Measurements from ENCODE around the gene SMTNL2.

The SMTNL2 gene

GRCh38 chr17:4584101-4584916 is at the start of gene SMTNL2:
Gene SMTNL2, plus strand, starts transcription at chr17:4584529. Its CDS starts 77 bp downstream, at chr17:4584606.
- no peak for DNase-seq (ENCODE audit: low read depth in 2 of 2)

DNA sequence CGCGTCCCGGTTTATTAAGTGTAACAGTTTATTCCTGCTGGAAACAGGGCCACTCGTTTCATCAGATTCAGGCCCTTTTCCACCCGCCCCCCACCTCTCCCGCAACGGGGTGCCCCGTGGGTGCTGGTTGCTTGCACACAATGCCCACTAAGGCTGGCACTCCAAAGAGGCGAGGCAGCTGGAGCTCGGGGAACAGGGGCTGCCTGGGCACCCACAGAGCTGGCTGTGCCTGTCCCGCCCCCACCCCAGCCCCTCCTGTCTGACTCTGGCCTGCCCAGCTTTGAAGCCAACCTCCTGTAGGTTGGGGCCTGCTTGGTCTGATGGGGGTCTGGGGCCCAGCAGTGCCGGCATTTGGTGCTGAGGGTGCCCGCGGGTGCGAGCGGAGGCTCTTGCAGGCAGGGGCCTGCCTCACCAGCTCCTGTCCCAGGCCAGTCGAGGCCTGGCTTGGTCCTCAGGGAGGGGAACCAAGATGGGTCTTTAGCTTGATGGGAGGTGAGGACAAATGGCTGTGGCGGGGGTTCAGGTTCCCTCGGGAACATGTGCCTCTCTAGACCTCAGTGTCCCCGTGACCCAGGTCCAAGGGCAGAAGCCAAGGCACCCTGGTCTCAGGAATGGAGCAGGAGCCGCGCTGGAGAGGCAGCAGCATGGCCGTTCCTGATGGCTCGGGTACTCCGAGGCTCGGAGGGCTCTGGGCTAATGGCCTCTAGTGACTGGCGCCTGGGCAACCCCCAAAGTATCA is 49.2 kb upstream of the SMTNL2 start:
- no peak for DNase-seq (ENCODE audit: low read depth in 2 of 2)

DNA sequence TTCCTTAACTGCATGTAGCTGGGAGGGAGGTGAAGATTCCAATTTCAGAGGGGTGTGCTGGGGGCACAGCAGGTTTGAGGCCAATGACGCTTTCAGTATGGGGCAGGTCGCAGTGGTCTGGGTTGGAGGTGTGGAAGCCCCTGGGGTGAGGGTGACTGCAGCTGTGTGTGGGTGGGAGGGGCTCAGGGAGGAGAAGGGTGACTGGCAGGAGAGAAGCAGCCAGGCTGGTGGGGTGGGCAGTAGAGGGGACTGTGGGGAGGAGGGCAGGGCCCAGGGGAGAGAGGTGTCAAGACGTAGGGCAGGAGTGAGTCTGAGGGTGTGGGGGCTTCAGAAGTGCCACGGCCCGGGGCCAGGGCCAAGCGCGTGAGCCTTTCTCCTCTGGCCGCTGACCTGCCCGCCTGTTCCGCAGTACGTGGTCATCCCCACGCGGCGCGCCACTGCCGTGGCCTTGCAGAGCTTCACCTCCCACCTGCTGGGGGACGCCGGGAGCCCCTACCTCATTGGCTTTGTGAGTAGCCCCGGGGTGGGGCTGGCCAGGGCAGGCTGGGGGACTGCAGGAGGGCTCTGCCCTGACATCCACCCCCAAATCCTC is 48.6 kb upstream of the SMTNL2 start:
- DNase-seq (ENCODE audit: low read depth in 2 of 2), result no peak

GRCh38 chr17:4536259-4536741 is 48.0 kb upstream of the SMTNL2 start:
- DNase-seq (ENCODE audit: low read depth in 2 of 2), result no peak

GRCh38 chr17:4536742-4537411 is 47.5 kb upstream of the SMTNL2 start:
- DNase-seq (ENCODE audit: low read depth in 2 of 2), result no peak

- DNase-seq (ENCODE audit: low read depth in 2 of 2), result no peak
Measured at GRCh38 chr17:4537451-4538235, 46.7 kb upstream of the SMTNL2 start.

DNA sequence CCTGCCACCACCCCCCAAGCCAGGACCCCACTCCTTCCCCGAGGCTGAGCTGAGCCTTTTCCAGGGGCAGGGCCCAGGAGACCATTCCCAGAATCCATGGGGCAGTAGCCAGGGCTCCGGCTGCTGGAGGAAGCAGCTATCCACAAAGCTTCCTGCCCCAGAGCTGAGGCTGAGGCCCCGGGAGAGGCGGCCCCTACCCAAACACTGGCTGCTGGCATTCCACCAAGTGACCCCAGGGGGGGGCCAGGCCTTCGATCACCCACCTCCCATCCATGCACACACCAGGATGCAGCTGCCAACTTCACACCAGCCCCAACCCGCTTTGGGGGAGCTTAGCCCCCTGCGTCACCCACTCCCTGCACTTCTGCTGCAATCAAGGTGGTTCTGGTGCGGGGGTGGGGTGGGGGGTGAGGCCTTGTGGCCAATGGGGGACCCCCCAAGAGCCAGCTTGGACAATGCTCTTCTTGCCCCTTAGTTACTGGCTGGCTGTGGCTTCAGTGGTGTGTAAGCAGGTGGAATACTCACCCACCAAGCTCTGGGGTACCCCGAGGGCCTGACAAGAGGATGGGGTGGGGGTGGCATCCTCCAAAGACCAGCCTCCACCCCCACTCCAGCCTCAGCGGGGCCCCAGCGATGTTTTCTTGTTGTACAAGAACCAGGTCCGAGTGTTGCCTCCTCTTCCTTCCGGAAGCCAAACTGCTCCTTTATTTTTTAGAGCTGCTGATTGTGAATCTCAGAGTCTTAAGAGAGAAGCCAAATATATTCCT is 45.9 kb upstream of the SMTNL2 start:
- no peak for DNase-seq (ENCODE audit: low read depth in 2 of 2)

DNA sequence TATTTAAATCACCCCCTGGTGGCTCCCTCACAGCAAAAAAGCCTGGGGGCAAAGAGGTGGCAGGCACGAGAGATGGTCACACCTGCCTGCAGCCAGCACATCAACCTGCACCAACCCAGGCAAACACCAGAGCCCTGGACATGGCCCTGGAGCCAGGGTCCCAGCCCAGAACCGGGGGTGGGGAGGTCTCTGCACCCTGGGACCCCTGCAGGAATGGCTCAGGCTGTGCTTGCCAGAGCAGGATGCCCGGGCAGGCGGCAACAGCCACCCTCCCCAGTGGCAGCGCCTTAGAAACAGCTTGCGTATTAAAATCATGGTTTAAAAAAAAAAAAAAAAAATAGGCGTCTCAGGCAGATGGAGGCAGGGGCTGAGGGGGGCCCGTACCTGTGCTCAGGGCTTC is 45.3 kb upstream of the SMTNL2 start:
- no peak for DNase-seq (ENCODE audit: low read depth in 2 of 2)

GRCh38 chr17:4539576-4540223 is 44.6 kb upstream of the SMTNL2 start:
- DNase-seq (ENCODE audit: low read depth in 2 of 2), result no peak

DNA sequence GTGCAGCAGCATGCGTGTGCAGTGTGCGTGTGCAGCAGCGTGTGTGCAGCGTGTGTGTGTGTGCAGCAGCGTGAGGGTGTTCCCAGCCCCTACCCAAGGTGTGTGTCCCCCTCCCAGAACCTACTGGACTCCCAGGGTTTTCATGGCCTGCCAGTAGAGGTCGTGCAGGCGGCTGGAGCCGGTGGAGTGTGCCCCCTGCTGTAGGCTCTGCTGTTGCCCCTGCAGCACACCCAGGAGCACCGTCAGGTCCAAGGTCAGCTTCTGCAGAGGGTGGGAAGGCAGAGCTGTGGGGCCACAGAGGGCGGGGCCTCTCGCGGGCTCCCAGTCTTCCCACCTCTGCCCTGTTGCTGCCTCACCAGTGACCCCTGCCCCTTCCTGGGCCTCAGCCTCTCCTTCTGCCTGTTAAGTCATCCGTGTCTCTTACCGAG is 44.1 kb upstream of the SMTNL2 start:
- no peak for DNase-seq (ENCODE audit: low read depth in 2 of 2)

DNA sequence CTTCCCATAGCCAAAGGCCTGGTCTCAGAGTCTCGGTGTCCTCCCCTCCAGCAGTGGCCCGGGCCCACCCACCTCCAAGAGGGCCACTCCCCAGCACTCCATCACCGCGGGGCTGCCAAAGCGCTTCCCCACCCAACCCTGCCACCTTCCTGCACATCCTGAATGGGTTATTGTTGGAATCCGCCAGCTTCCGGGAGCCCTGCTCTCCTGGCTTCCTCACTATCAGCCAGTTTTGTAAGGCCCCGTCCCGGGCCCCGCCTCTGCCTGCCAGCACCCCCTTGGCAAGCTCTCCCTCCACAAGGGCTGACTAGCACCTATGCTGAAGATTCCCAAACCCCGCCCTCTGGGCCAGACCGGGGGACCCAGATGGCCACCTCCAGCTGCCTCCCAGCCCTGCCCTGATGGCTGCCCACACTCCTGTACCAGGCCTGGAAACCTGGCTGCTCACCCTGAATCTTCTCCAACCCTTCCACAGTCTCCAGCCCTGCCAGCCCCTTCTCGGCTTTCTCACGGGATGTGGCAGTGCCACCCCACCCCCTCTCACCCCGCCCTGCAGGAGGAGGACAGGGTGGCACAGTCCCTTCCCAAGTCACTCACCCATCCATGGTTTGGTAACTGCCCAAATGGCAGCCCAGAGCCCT is 43.5 kb upstream of the SMTNL2 start:
- no peak for DNase-seq (ENCODE audit: low read depth in 2 of 2)

- DNase-seq (ENCODE audit: low read depth in 2 of 2), result no peak
Measured at GRCh38 chr17:4541328-4542002, 42.9 kb upstream of the SMTNL2 start.

DNA sequence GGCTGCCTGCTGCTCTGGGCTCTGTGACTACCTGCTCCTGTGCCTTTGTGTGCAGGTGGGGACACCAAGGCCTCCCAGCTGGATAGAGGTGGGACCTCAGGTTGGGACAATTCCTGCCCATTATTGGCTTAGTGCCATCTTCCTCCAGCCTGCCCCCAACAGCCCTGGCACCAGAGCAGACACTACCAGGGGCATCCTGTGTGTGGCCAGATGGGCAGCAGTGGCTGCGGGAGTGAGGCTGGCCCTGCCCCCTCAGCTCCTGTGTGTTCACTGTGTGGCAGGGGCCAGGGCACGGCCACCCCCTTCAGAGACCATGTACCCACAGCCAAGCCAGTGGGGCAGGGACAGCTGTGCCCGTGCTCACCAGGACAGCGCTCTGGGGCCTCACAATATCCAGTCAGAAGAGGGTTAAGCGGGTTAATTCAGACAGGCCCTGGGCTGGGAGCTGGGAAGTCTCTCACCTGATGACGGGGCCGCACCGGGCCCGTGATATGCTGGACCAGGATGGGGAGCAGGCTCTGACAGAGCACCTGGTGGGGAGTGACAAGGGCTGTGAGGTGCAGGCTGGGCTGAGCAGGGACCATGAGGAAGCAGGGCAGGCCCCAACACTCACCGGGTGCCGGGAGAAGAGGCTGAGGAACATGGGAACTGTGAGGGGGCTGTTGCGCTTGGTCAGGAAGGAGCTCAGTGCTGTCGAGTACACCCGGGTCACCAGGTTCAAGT is 42.2 kb upstream of the SMTNL2 start:
- DNase-seq (ENCODE audit: low read depth in 2 of 2), result no peak

DNA sequence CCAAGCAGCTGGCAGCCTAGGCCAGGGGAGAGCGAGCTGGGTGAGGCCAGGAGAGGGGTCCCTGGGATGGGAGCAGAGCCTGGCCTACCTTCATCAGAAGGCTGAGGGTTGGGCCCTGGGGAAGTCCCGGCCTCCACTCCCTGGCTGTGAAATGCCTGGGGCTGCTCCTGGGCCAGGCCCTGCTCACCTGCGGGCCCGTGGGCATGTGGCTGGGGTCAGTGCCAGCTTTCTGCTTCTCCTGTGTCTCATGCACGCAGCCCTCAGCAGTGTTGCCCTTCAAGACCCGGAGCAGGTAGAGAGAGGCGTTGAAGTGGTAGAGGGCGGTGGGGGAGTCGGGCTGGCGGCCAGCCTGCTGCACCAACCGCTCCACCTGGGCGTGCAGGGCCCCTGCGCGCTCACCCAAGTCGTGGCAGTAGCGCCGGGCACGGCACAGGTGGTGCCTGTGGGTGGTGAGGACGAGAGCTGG is 41.6 kb upstream of the SMTNL2 start:
- no peak for DNase-seq (ENCODE audit: low read depth in 2 of 2)

GRCh38 chr17:4543557-4544026 is 40.7 kb upstream of the SMTNL2 start:
- no peak for DNase-seq (ENCODE audit: low read depth in 2 of 2)

DNA sequence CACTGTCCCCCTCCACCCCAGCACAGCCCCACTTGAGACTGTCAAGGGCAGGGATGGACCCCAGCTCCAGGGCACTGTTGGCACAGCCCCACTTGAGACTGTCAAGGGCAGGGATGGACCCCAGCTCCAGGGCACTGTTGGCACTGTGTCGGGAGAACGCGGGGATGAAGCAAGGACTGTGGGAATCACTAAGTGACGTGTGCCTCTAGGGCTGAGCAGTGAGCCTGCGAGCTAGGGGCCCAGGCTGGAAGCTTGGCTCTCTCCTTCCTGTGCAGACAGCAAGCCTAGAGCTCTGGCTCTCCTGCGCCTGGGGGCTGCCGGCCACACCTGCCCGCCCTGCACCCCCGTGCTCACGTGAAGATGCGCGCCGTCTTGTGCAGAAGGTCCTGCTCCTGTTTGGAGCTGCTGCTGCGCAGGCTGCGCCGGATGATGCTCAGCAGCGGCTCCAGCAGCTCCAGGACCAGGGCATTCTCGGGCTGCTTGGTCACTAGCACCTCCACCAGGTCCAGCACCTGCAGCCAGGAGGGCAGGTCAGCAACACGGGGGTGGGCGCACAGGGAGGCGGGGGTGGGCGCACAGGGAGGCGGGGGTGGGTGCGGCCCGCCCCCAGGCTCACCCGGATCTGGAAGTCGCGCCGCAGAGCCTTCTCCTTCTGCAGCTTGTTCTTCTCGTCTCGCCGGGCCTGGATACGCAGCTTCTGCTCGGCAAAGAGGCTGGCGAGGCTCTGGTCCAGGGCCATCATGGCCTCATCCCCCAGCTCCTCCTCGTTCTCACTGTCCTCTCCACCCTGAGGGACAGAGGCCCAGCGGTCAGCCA is 40.0 kb upstream of the SMTNL2 start:
- DNase-seq (ENCODE audit: low read depth in 2 of 2), result no peak

GRCh38 chr17:4544951-4545216 is 39.4 kb upstream of the SMTNL2 start:
- no peak for DNase-seq (ENCODE audit: low read depth in 2 of 2)
